GM08714 (cell line): ENCODE results near the gene RIF1.

Experiments
- H3K4me3 ChIP-seq: fragments of 200-500 bp; sonication (Bioruptor generic); 2 replicates; pipeline ENCODE4 v1.5.1; 2014; ENCODE audit warnings: mild to moderate bottlenecking, low read length, inconsistent platforms
- ZNF274 ChIP-seq: IDR thresholded peaks from 2 replicates; pipeline ENCODE4 v1.6.1; 2012; ENCODE audit warnings: mild to moderate bottlenecking, low read depth, low read length

Gene RIF1, protein sequence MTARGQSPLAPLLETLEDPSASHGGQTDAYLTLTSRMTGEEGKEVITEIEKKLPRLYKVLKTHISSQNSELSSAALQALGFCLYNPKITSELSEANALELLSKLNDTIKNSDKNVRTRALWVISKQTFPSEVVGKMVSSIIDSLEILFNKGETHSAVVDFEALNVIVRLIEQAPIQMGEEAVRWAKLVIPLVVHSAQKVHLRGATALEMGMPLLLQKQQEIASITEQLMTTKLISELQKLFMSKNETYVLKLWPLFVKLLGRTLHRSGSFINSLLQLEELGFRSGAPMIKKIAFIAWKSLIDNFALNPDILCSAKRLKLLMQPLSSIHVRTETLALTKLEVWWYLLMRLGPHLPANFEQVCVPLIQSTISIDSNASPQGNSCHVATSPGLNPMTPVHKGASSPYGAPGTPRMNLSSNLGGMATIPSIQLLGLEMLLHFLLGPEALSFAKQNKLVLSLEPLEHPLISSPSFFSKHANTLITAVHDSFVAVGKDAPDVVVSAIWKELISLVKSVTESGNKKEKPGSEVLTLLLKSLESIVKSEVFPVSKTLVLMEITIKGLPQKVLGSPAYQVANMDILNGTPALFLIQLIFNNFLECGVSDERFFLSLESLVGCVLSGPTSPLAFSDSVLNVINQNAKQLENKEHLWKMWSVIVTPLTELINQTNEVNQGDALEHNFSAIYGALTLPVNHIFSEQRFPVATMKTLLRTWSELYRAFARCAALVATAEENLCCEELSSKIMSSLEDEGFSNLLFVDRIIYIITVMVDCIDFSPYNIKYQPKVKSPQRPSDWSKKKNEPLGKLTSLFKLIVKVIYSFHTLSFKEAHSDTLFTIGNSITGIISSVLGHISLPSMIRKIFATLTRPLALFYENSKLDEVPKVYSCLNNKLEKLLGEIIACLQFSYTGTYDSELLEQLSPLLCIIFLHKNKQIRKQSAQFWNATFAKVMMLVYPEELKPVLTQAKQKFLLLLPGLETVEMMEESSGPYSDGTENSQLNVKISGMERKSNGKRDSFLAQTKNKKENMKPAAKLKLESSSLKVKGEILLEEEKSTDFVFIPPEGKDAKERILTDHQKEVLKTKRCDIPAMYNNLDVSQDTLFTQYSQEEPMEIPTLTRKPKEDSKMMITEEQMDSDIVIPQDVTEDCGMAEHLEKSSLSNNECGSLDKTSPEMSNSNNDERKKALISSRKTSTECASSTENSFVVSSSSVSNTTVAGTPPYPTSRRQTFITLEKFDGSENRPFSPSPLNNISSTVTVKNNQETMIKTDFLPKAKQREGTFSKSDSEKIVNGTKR (N-terminal part only)

DNA sequence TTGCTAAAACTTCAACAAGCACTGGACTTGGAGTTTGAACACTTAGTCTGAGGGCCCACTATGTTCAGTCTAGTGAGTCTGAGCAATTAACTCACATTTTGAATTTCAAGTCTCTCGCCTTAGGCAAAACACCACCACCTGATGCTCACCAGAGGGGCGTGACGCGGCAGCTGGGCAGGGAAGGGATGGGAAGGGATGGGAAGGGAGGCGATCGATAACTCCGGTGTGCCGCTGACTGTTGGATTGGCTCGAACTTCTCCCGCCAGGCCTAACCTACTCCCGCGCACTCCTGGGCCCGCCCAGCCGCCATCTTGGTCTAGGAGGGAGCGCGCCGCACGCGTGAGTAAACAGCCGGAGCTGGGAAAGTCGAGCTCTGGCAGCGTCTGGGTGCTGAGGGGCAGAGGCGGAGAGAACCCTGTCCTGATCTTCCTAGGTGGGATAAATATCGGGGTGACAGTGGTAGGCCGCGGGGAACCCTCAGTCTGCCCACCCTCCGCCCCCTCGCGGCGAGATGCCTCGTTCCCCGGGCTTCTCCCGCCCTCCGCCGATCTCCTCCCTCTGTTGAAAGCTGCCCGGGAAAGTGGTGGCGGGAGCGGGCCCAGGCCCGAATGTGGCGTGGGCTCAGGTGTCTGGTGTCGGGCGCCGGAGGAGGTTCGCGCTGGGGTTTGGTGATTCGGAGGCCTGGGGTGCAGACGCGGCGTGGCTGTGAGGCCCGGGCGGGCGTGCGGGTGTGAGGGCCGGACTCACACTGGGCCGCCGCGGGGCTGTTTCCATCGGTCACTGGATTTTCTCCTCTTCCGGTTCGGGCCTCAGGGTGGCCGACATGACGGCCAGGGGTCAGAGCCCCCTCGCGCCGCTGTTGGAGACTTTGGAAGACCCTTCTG, at the start of gene RIF1:
Gene RIF1 (plus strand): TSS at position 302 of the 884 bp plus-strand sequence. CDS start 522 bp downstream, at position 824.
- no peak for TF ChIP-seq ZNF274
- H3K4me3 ChIP-seq = peak within 1 kb of the TSS; percentile 73

DNA sequence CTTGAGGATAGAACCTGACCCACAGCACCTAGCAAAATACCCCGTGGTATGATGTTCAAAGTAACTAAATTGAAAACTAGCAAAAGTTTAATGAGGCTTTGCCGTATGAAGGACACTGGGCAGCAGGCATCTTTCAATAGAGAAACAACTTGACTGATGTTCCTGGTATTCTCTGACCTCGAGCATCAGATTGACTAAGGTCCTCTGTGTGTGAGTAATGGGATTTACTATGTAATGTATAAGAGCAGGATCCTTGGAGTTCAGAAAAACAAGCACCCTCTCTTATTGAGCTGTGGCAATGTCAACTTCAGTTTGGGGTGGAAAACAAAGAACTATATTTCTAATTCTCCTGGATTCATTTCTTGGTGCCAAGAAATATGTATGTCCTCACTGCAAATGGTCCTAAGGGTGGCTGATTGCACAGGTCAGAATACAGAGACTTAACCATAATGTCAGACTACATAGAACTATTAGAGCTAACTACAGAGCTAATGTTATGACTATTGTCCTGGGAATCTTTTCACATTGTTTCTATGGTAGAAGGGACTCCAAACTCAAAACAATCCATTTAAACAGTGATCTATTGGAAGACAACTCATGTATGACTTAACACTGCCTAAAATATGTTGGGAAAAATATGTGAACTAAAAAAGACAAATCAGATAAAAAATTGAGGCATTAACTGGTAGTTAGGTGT, 47.9 kb upstream of the RIF1 start:
- TF ChIP-seq ZNF274 = no peak
- H3K4me3 ChIP-seq = no peak overlapping the region

DNA sequence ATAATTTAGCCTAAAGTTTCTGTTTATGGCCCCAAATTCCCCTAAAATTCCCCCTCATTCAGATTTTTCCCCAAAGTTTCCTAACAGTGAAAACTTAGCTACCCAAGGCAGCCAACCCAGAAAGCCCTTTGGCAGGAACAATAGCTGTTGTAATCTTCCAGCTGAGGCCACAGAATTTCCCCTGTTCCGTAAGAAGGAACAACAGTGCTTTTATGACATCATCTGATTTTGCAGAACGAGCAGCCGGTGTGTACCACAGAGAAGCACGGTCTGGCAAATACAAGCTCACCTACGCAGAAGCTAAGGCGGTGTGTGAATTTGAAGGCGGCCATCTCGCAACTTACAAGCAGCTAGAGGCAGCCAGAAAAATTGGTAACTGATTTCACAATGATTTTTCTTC, 46.0 kb upstream of the RIF1 start:
- no peak for TF ChIP-seq ZNF274
- no peak overlapping the region; the same call in 1 of the 2 replicates for H3K4me3 ChIP-seq

DNA sequence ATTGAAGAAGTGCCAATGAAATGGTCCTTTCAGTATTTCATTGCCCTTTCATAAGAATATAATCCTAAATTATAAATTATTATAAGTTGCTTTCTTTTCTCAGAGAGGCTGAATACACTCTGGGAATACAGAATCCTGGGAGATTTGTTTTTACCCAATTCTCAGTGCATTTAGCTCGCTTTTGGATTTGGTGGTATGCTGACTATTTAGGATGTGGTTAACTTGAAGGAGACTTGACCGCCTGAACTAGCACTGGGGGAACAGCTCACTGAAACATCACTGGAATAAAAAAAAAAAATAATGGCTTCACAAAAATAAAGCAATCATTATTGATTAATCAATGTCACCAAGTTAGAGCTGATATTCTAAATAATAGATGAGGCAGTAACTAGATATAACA, 42.1 kb upstream of the RIF1 start:
- no peak for TF ChIP-seq ZNF274
- no peak overlapping the region for H3K4me3 ChIP-seq

DNA sequence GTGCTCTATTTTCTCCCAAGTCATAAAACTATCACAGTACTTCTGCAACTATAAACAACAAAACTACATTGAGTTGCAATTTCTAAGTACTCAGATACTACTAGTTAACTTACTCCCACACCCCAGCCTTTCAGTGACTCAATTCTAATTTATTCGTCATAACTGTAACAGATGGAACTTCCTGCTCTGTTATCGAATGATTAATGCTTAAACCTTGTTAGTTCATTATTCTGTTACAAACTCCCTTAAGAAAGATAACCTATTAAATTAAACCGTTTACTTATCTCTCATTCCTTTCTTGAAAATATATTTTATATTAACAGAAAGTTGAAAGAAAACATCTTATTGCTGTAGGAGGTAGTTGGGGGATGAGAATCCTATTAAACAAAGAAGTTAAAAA, 35.3 kb upstream of the RIF1 start:
- no peak overlapping the region for H3K4me3 ChIP-seq
- no peak for TF ChIP-seq ZNF274

DNA sequence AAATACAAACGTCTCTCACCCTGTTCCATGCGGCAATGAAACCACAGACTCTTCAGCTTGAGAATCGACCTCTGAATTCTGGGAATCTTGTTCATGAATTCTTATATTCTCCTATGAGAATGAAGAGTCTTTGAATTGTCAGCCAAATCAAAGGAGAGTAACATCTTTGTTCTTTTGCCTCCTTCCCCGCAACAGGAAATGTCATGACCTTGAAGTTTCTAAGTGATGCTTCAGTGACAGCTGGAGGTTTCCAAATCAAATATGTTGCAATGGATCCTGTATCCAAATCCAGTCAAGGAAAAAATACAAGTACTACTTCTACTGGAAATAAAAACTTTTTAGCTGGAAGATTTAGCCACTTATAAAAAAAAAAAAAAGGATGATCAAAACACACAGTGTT, 30.5 kb upstream of the RIF1 start:
- no peak overlapping the region for H3K4me3 ChIP-seq
- TF ChIP-seq ZNF274 = no peak

DNA sequence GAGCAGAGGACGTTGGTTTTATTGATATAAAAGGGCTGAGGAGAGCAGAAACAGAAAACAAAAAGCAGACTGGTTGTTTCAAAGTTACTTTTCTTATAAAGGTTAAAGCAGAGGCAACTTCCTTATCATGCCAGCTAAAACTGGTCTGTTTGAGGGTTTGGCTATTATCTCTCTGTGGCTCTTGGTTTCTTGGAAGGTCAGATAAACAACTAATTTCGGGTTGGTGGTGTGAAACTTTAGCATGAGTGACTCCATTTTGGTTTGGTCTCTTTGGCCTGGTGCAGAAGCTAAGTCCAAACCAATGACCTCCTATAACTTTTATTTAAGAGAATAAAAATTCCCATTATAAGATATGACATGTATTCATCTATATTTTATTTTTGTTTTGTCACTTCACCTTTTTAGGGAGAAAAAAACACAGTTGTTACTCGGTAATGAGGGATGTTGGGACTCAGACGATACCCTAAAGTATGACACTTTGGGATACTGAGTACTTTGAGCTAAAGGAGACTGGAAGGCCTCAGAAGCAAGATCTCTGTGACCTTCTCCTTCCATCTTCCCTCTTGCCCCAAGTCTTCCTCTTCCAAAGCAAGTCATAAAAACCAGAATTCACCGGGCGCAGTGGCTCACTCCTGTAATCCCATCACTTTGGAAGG, 29.0 kb upstream of the RIF1 start:
- TF ChIP-seq ZNF274 = no peak
- H3K4me3 ChIP-seq = no peak overlapping the region

DNA sequence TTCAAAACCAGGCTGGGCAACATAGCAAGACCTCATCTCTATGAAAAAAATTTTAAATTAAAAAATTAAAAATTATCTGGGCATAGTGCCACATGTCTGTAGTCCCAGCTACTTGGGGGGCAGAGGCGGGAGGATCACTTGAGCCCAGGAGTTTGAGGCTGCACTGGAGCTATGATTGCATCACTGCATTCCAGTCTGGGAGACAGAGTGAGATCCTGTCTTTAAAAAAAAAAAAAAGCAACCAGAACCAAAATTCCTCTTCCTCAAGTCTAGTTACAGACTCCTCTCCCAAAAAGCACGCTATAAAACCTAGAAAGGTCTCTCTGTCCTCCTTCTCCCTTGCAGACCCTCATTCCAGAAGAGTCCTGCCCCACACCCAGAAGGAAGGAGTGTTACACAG, 28.4 kb upstream of the RIF1 start:
- TF ChIP-seq ZNF274 = no peak
- H3K4me3 ChIP-seq = no peak overlapping the region

DNA sequence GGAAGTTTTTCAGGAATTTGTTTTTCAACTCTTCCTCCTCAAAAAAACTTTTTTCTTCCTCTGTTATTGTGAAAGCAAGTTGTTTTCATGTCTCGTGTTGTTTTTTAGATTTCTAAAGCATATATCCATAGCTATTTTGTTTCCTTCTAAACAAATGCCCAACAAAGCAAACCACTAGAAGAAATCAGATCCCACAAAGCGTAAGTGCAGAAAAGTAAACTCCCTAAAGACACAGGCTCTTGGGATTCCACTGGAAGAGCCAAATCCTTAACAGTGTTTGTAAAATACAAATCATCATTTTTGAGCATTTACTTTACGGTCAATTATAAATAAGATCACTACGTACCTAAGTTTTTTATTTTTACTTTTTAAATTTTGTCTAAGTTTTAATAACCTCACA, 21.7 kb upstream of the RIF1 start:
- no peak for TF ChIP-seq ZNF274
- H3K4me3 ChIP-seq = no peak overlapping the region

DNA sequence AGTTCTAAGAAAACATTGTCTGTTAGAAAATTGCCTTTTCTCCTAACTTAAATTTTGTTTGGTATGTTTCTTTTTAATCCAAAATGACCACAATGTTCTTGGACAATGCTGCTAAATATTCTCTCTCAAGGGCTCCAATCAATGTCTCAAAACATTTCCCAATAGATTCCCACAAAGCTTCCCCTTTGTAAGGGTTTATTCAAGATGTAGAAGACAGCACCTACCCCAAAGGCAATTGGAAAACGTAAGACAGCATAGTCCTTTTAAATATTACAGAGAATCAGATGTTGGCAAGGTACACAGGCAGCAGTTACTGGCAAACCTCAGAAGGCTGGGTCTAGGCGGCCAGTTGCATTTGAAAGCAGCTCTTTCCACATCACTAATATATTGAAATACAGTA, 18.3 kb upstream of the RIF1 start:
- no peak for TF ChIP-seq ZNF274
- no peak overlapping the region for H3K4me3 ChIP-seq

DNA sequence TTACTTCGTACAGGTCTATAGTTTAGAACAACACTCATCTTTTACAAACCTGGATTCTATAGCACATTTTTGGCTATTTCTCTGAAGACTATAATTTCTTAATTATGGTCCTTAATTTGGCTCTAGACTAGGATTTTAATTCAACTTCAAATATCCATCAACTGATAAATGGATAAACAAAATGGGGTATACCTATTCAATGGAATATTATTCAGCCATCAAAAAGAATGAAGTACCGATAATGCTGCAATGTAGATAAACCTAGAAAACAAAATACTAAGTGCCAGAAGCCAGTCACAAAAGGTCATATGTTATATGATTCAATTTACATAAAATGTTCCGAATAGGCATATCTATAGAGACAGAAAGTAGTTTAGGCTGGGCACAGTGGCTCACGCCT, 15.2 kb upstream of the RIF1 start:
- H3K4me3 ChIP-seq = no peak overlapping the region
- no peak for TF ChIP-seq ZNF274
